GM19397 (cell line): Measurements from ENCODE around the gene TBC1D23.
"Not testable (repeated sequence)": the region's sequence is repeated elsewhere in the genome, so short reads cannot be mapped to it uniquely, and the experiment has no call there.

Experiments used
- ATAC-seq: cut with Tn5 transposase; IDR thresholded peaks from one replicate; pipeline ENCODE4 v1.9.1; 2021; ENCODE audit warnings: mild to moderate bottlenecking, moderate library complexity; ENCODE audit not compliant: unreplicated experiment

TBC1D23 gene

DNA sequence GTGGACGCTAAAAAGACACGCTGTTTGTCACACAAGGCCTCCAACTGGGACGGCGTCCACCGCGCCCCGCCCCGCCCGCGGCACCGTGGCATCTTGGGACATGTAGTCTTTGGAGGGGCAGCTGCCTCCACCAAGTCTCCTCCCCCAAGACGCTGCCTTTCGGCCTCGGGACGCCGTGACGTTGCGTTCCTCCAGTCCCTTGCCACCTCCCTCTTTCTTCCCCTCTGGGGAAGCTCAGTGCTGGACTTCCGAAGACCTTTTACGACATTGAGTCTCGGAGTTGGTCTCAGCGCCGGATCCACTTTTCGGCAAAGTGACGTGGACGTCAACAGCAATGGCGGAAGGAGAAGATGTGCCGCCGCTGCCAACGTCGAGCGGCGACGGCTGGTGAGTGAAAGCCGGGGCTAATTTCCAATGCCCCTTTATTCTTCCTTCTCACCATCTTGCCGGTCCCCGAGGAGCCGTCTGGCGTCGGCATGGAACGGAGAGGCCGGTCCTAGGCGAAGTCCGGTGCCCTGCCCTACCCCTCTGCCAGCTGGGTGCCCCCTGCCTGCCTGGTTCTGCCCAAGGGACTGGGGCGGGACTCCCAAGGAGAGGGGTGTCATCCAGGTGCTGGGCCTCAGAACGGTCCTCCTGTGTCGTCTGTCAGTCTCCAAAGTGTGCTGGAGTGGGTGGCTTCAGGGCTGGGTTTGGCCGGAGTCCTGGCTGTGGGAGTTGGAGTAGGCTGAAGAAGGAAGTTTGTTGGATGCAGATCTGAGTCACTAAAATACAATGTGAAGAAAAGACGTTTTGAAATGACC is at the start of gene TBC1D23:
TSS of gene TBC1D23 (plus strand) at position 308 of the 800 bp plus-strand sequence. CDS start at position 335, 27 bp downstream.
- ATAC-seq = peak; percentile 100

DNA sequence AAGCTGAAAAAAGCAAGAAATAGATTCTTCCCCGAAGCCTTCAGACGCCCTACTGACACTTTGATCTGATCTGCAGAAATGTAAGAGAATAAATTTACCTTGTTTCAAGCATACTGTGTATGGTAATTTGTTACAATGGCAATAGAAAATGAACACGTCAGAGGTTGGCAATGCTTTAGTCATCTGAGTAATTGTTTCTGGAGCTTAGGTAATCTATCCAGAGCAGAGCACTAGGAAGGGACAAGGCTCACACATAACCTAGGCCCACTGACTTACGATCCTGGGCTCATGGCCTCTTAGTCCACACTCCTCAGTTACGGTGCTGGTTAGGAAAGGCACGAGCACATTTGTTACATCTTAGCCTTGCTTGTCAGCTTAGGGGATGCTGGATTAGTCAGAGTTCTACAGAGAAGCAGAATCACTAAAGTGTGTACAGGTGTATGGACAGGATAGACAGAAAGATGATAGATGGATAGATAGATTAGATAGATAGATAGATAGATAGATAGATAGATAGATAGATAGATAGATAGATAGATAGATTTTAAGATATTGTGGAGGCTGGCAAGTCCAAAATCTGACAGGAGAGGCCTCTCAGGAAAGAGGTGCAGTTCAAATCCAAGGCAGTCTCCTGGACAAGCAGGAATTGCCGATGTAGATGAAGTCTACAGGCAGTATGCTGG is 46.8 kb upstream of the TBC1D23 start:
- no peak for ATAC-seq

DNA sequence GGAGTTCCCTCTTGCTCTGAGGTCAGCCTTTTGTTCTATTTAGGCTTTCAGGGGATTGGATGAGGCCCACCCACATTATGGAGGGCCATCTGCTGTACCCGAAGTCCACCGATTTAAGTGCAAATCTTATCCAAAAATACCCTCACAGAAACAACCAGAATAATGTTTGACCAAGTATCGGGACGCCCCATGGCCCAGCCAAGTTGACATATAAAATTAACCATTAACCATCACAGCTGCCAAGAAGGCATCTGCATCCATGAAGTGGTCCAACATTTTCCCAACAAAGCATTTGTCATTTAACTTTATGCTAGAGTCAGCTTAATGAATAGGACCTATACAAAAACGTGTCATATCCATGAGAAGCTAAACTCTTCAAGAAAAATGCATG is 46.2 kb upstream of the TBC1D23 start:
- ATAC-seq = no peak

DNA sequence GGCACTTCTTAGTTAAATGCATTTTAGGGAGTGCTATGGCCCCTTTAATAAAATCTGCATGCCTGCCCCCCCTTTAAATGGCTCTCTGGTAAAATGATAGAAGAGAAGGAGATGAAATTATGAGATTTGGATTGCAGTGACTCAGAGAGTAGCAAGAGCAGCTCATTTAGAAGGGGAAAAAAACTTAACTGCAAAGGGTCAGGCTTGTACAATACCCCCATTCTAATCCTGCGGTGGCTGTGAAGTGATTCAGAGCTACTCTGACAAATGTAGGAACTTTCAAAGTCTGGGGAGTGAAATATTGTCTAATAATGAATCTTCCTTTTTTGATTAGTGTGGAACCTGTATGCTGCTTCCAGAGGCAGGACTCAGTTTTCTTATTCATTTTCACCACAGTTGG is 44.1 kb upstream of the TBC1D23 start:
- no peak for ATAC-seq

DNA sequence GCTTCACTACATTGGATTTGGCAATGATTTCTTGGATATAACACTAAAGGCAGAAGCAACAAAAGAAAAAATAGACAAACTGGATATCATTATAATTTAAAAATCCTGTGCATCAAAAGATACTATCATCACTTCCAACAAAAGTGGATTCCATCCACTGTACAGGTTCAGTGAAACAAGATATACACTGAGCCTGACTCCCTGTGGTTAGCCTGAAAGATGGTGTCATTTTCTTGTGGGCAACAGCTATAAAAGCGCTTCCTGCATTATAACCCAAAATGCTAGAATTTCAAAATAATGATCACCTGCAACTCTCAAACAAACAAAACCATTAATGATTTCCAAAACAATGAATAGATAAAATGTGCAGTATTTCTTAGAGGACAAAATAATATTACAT is 39.6 kb upstream of the TBC1D23 start:
- no peak for ATAC-seq

DNA sequence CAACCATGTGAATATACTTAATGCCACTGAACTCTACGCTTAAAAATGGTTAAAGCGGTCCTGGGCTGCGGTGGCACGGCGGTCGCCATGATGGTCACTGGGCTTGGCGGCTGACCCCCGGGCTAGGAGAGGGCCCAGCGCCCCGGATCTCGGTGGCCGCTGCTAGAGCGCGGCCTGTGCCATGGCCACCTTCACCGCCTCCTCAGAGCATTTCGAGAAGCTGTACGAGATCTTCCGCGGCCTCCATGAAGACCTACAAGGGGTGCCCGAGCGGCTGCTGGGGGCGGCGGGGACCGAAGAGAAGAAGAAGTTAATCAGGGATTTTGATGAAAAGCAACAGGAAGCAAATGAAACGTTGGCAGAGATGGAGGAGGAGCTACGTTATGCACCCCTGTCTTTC is 35.6 kb upstream of the TBC1D23 start:
- no peak for ATAC-seq

DNA sequence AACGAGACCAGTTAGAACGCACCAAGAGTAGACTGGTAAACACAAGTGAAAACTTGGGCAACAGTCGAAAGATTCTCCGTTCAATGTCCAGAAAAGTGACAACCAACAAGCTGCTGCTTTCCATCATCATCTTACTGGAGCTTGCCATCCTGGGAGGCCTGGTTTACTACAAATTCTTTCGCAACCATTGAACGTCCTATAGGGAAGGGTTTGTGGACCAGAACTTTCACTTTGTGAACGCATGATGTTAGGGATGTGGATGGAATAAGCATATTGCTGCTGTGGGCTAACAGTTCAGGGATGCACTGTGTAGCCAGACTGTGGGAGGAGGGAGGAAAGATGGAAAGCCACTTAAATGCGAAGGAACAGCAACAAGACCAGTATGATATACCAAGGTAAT is 34.9 kb upstream of the TBC1D23 start:
- ATAC-seq = no peak

DNA sequence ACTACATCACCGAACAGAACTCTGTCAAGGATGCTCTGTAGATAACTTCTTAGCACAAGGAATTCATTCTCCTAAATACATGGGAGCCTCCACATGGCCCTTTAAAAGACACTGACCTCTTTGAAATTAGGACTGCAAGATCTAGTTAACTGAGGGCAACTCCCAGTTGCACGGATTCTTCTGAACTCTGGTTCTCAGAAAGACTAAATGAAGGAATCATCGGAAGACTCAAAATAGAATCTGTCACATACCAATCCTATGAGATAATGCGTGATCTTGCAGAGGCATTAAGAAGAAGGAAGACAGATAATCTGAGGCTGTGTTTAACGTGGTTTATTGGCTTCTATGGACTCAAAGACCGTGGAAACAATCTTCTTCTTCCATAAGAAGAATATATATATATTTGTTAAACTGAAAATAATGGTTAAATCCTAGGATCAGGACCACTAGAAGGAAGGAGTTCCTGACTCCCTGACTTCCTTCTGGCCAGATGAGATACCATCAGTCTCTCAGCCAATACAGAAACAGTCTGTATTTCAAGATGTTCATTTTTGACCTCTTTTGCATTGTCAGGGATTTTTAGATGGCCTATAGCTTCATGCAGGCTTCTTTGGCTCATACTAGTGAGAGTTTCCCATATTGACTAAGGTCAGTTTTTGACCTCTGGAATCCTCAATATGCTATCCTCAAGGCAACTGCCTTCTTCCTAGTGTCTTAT is 33.9 kb upstream of the TBC1D23 start:
- ATAC-seq = no peak

DNA sequence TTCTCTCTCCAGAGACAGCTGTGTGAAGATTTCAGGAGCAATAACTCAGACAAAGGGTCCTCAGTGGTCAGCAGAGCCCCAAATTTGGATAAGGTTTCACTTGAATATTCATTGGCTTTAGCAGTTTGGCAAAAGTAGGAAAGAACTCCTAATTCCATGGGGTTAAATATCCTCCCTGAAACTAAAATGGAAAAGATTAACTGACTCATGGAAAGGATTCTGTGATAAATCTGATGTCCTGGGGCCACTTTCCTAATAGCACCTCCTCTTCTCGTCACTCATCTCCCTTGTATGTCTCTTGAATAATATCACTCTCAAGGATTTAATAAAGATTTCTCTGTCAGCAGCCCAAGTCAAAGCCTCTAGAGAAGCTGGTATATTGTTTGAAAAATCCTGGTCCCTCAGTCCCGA is 33.3 kb upstream of the TBC1D23 start:
- ATAC-seq = no peak

DNA sequence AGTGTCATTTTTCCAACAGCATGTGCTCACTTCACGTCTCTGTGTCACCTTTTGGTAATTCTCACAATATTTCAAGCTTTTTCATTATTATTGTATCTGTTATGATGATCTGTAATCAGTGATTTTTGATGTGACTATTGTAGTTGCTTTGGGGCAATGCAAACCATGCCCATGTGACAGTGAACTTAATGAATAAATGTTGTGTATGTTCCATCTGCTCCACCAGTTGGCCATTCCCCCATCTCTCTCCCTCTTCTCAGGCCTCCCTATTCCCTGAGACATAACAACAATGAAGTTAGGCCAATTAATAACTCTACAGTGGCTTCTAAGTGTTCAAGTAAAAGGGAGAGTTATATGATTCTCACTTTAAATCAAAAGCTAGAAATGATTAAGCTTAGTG is 32.5 kb upstream of the TBC1D23 start:
- ATAC-seq = no peak

DNA sequence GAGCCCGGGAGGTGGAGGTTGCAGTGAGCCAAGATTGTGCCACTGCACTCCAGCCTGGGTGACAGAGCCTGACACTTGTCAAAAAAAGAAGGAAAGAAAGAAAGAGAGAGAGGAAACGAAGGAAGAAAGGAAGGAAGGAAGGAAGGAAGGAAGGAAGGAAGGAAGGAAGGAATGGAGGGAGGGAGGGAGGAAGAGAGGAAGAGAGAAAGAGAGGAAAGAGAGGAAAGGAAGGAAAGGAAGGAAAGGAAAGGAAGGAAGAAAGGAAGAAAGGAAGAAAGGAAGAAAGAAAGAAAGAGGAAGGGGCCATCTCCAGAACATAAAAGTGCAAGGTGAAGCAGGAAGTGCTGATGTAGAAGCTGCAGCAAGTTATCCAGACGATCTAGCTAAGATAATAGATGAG is 31.6 kb upstream of the TBC1D23 start:
- not testable (repeated sequence) for ATAC-seq

DNA sequence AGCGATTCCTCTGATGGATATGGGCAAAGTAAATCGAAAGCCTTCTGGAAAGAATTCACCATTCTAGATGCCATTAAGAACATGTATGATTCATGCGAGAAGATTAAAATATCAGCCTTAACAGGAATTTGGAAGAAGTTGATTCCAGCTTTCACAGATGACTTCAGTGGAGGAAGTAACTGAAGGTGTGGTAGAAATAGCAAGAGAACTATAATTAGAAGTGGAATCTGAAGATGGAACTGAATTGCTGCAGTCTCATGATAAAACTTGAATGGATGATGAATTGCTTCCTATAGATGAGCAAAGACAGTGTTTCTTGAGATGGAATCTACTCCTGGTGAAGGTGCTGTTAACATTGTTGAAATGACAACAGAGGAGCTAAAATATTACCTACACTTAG is 30.1 kb upstream of the TBC1D23 start:
- no peak for ATAC-seq

DNA sequence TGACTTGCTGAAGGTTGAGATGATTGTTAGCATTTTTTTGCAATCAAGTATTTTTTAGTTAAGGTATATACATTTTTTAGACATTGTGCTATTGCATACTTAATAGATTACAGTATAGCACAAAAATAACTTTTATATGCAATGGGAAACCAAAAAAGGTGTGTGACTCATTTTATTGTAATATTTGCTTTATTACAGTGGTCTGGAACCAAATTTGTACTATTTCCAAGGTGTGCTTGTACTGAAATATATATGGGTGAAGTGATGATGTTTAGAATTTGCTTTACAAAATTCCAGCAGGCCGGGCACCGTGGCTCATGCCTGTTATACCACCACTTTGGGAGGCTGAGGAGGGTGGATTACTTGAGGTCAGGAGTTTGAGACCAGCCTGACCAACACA is 29.1 kb upstream of the TBC1D23 start:
- no peak for ATAC-seq

DNA sequence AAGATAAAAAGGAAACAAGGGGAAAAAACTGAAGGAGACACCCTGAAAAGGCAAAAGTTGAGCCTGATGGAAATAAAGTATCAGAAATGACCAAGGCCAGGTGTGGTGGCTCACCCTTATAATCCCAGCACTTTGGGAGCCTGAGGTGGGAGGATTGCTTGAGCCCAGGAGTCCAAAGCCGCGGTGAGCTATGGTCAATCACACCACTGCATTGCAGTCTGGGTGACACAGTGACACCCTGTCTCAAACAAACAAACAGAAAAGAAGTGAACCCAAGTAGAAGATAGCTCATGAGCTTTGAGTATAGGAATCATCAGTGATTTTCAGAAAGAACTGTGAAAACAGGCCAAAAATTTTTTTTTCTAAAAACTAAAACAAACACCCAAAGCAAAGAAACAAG is 26.4 kb upstream of the TBC1D23 start:
- ATAC-seq = no peak

DNA sequence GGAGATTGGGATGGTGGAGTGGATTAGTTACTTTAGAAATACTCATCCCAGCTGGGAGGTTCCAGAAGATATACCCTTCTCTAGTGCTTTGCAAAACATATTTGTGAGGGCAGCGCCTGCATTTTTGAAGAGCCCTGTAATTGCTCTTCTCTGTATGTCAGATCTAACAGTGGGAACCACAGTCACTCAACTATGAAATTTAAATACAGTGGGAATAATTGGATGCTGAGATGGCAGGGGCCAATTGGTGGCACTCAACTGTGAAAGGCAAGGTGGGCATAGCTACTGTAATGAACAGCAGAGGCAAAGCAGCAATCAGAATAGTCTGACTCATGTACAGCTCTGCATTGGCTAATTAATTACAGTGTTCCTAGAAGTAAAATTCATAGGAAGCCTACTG is 22.2 kb upstream of the TBC1D23 start:
- no peak for ATAC-seq

DNA sequence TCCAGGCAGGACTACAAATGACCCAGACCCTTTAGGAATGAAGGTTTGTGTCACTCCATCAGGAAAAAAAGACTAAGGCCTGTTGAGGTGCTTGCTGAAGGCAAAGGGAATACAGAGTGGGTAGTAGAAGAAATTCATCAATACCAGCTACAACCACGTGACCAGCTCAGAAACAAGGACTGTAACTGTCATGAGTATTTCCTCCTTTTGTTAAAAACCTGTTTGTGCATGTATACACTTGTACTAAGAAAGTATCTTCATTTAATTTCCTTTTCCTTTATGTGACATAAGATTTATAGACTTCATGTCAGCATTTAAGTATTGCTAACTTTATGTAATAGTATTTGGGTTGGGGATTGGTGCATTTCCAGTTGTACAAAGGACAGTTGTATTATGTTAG is 18.3 kb upstream of the TBC1D23 start:
- ATAC-seq = not testable (repeated sequence)

DNA sequence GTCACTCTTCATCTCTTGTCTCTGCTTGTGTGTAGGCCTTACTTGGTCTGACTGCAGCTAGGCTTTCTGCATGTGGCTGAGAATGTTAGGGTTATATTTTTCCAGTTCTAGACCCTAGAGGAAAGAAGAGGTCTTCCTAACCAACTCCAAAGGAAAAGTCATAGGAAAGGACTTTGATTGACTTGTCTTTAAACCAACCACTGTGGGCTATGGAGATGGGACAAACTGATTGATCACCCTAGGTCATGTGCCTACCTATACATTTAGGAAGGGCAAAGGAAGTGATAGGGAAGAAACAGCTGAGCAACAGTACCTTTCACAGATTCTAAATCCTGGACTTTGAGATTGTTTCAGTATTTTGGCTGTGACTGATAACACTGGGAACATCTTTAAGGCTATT is 16.5 kb upstream of the TBC1D23 start:
- no peak for ATAC-seq

DNA sequence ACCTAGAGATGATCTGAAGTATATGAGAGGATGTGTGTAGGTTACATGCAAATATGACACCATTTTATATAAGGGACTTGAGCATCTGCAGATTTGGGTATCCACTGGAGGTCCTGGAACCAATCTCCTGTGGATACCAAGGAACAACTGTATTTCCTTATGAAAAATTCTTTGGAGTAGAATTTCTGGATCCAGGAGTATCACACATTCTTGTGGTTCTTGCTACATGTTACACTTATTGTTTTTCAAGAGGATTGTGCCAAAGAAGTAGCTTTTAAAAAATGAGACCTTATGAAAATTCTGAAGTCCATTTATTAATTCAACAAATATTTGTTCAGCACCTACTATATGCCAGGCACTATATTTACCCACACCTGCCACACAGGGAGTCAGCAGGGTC is 15.7 kb upstream of the TBC1D23 start:
- ATAC-seq = no peak

DNA sequence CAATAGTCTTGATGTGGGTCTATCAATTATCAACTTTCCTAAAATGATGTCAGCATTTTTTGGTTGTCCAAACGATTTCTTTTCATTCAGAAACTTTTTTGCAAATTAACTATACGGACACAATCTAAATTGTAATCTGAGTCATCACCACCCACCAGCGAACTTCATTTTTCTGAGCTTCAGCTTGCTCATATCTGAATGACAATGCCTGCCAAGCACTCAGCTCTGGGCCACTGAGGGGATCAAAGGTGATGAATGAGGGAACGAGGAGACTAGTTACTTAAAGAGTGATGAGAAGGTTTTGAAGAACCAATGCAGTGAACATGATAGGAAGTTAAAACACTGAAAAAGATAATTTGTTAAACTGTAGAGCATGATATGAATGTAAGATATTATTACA is 14.9 kb upstream of the TBC1D23 start:
- no peak for ATAC-seq

DNA sequence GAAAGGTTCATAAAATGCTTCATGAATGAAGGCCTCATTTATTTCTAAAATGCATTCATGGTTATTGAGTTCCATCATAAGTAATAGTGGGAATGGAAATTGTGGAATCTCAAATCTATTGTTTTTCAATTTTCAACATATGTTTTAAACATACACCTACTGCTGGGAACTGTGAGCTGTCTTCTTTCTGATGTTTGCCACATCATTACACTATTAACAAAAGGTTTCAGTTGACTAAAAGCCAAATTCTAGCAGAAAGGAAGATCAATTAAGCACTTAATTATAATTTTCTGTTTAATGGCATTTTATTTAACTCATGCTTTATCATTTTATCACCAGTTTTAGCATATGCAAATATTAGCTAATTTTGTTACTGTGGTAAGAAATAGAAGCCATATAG is 13.8 kb upstream of the TBC1D23 start:
- ATAC-seq = no peak

DNA sequence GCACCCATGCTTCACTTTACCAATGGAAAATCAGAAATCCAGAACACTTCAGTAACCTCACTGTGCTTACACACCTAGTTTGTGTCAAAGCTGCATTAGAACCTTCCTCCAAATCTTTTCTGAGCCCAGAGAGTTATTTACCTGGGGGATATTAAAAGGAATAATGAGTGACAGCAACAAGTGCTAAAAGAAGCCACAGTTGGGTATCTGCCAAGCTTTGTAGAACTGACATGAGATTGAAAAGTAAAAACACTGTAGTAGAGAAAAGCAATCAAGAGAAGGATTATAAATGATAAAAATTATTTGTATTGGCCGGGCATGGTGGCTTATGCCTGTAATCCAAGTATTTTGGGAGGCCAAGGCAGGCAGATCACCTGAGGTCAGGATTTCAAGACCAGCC is 8.8 kb upstream of the TBC1D23 start:
- no peak for ATAC-seq
